Activated naive CD8-positive, alpha-beta T cell treated with anti-CD3 and anti-CD28 coated beads for 36 hours (primary cell): ENCODE measurements around the gene SNRPB2. TPM values are rescaled to one million over a fixed set of nuclear protein-coding genes. Genes with fewer than 3 reads are reported as not detected.

Experiments used
- total RNA-seq, 2 experiments: library from RNA; stranded (reverse); gene quantifications; one replicate each; pipeline ENCODE4 v1.2.3, GENCODE V29; 2021

SNRPB2 gene
- total RNA-seq, 2 experiments from 2014 or later, result 139 to 140 TPM

Other genes starting within 250 kb of the SNRPB2 start
- gene KIF16B, start 156.6 kb upstream of the SNRPB2 start, total RNA-seq, result 1 to 10 TPM; 4.8 to 4.9 TPM
- not detected for gene OTOR, start 18.3 kb downstream of the SNRPB2 start, total RNA-seq